Psoas muscle (tissue), 8 donors: ENCODE results near the gene NKX3-2. TPM values are rescaled to one million over a fixed set of nuclear protein-coding genes. Genes with fewer than 3 reads are reported as not detected.

Experiments
- ATAC-seq, 4 donors: fragments of 200-7000 bp; cut with Tn5 transposase; one replicate each; pipeline ENCODE4 v1.9.1; 2020; ENCODE audit warnings: moderate library complexity in 3 of 4, mild to moderate bottlenecking in 2 of 4
- DNase-seq, 2 donors: peaks; one replicate each; pipeline ENCODE4 v3.0.0-alpha.2; 2020
- H3K27ac ChIP-seq: fragments of 200-600 bp; one replicate; pipeline ENCODE4 v1.8.0; 2022
- H3K27me3 ChIP-seq, 3 donors: fragments of 200-600 bp in 1 of 3; one replicate each; pipeline versions ENCODE4 v1.6.1 to v1.8.0; 2013 to 2022; ENCODE audit warnings: low read length in 2 of 3, mild to moderate bottlenecking in 2 of 3, moderate library complexity in 1 of 3; ENCODE audit not compliant: insufficient read depth in 3 of 3
- H3K36me3 ChIP-seq, 2 donors: fragments of 200-600 bp in 1 of 2; one replicate each; pipeline versions ENCODE4 v1.6.1 to v1.8.0; 2013 to 2022; ENCODE audit warnings: low read depth in 1 of 2, mild to moderate bottlenecking in 1 of 2, moderate library complexity in 1 of 2; ENCODE audit not compliant: insufficient read depth in 1 of 2
- H3K4me1 ChIP-seq: fragments of 200-600 bp; one replicate; pipeline ENCODE4 v1.8.0; 2022
- H3K4me3 ChIP-seq: fragments of 200-600 bp; one replicate; pipeline ENCODE4 v1.8.0; 2022; ENCODE audit warnings: mild to moderate bottlenecking
- H3K9me3 ChIP-seq: fragments of 200-600 bp; one replicate; pipeline ENCODE4 v1.8.0; 2022
- WGBS, 3 donors: extraction: QIAGEN DNeasy Blood & Tissue Kit; methylation state at CpG; one replicate each; pipeline versions ENCODE4 v1.1.6 to v1.1.7; 2013; 5-methylcytosine and 5-hydroxymethylcytosine counted together
- intact Hi-C, 2 donors: fragments of 100-400 bp; cut with DNase I; formaldehyde crosslinking; loops; one replicate each; pipeline versions ENCODE4 v1.11.0 to v1.14.2; 2022
- polyA plus RNA-seq, 3 donors: library from polyadenylated mRNA; stranded (reverse); fragments of 200-250 nt; gene quantifications; one replicate each; pipeline ENCODE4 v1.2.3, GENCODE V29; 2013
- total RNA-seq, 4 donors: library from RNA; stranded (reverse); fragmentation: NEBNext Ultra II Directional in 2 of 4; extraction: Animal tissue kit (Norgen Biotek cat#: 25700) in 2 of 4; gene quantifications; one replicate each; pipeline versions ENCODE4 v1.2.1 to v1.2.4, GENCODE V29; 2021 to 2023
- TF ChIP-seq, protein P1 (sequence below): fragments of 200-600 bp; IDR thresholded peaks from one replicate; pipeline ENCODE4 v1.8.0; 2022; ENCODE audit warnings: antibody characterized with exemption
- donor health status: healthy with polysubstance abuse.
- donor health status: DM: no; HTN: no; CAD: no; lungs with moderate emphysema.
- donor health status: Bipolar disorder and iron deficiency.
- donor health status: healthy.
- donor health status: DM: yes; HTN: yes; CAD: no.
- donor health status: DM: no; HTN: no; CAD: no.
- donor health status: DM: no; HTN: no; CAD: no.
- donor health status: DM: yes; HTN: yes; CAD: no.

NKX3-2 gene
- total and polyA plus RNA-seq, 7 donors = 0.01 to 0.08 TPM; not detected in 5

DNA sequence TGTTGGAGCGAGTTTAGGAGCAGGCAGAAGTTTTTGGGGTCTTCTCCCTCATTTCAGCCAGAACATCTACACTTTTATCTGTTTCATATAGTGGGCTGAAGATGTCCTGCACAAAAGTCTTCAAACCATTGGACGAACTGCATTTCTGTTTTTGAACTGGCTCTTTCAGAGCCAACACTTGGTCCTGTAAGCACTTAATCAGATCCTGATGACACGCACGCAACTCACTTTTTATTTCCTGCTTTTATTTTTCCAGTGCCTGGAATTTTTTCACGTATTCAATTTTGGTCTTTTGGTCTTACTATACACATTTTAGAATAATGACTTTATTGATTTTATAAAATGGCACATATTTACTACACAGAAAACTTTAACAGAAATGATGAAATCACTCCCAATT lies 40.2 kb upstream of the NKX3-2 start:
- Histone ChIP-seq H3K27me3 (no peaks in the 10 kb centered on the region), H3K4me1 (no peaks in the 10 kb centered on the region), H3K4me3 (no peak overlapping the region), H3K27ac (no peak overlapping the region), H3K36me3 (peaks cover 8 to 98% of the 10 kb centered on the region in 2 donors), H3K9me3 (no peaks in the 10 kb centered on the region)
- intact Hi-C loops = no loop called here
- DNase-seq = no peak
- WGBS, 3 donors = 92 to 97% (median 96%) methylated on average over 5 of the region's 5 CpGs
- TF ChIP-seq, protein P1, sequence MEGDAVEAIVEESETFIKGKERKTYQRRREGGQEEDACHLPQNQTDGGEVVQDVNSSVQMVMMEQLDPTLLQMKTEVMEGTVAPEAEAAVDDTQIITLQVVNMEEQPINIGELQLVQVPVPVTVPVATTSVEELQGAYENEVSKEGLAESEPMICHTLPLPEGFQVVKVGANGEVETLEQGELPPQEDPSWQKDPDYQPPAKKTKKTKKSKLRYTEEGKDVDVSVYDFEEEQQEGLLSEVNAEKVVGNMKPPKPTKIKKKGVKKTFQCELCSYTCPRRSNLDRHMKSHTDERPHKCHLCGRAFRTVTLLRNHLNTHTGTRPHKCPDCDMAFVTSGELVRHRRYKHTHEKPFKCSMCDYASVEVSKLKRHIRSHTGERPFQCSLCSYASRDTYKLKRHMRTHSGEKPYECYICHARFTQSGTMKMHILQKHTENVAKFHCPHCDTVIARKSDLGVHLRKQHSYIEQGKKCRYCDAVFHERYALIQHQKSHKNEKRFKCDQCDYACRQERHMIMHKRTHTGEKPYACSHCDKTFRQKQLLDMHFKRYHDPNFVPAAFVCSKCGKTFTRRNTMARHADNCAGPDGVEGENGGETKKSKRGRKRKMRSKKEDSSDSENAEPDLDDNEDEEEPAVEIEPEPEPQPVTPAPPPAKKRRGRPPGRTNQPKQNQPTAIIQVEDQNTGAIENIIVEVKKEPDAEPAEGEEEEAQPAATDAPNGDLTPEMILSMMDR = no peak
- ATAC-seq = no peak

DNA sequence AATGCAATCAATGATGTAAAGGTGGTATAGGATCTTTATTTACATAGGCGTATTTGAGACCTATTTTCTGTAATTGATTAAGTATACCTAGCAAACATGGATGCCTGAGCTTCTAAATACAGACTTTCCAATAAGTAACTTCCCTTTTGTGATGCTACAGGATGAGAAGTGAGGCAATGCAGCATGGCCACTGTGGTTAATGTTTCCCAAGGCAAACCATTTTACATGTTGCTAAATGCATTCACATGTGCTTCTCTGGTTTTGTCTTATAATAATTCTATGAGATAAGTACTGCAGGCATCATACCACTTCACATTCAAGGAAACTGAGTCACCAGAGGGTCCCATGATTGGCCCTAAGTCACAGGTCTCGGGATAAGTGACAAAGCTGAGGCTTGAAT lies 35.7 kb upstream of the NKX3-2 start:
- no peak overlapping the region for H3K27ac ChIP-seq
- TF ChIP-seq, protein P1 = no peak
- intact Hi-C loops = no loop called here
- no peak overlapping the region for H3K4me3 ChIP-seq
- H3K9me3 ChIP-seq = no peaks in the 10 kb centered on the region
- DNase-seq = no peak
- H3K27me3 ChIP-seq = no peaks in the 10 kb centered on the region
- H3K36me3 ChIP-seq = peaks cover 6 to 98% of the 10 kb centered on the region in 2 donors
- ATAC-seq = no peak
- WGBS, 3 donors = 97 to 100% (median 97%) methylated on average over 2 of the region's 2 CpGs
- no peaks in the 10 kb centered on the region for H3K4me1 ChIP-seq

DNA sequence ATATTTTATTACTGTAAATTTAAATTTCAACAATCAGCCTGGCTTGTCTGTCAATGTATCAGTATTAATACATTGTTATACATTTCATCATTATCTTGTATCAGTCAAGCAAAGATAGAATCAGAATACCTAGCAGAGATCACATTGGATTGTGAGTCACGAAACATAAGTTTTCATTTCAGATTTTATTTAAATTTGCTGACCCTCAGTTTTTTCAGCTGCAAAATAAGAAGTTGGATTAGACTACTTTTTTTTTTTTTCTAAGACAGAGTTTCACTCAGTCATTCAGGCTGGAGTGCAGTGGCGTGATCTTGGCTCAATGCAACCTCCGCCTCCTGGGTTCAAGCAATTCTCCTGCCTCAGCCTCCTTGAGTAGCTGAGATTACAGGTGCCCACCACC lies 33.4 kb upstream of the NKX3-2 start:
- no peak for DNase-seq
- Histone ChIP-seq H3K27ac (no peak overlapping the region), H3K4me1 (no peaks in the 10 kb centered on the region), H3K36me3 (peaks cover 9 to 100% of the 10 kb centered on the region in 2 donors), H3K9me3 (no peaks in the 10 kb centered on the region), H3K4me3 (no peak overlapping the region), H3K27me3 (no peaks in the 10 kb centered on the region)
- no peak for ATAC-seq
- intact Hi-C loops = loop anchor here in 1 of 2 donors (5.0 kb wide), 1 partner anchor 35 kb away; no protein-coding TSS in a partner anchor
- TF ChIP-seq, protein P1 = no peak
- 98 to 99% (median 98%) methylated on average over 3 of the region's 3 CpGs for WGBS, 3 donors

DNA sequence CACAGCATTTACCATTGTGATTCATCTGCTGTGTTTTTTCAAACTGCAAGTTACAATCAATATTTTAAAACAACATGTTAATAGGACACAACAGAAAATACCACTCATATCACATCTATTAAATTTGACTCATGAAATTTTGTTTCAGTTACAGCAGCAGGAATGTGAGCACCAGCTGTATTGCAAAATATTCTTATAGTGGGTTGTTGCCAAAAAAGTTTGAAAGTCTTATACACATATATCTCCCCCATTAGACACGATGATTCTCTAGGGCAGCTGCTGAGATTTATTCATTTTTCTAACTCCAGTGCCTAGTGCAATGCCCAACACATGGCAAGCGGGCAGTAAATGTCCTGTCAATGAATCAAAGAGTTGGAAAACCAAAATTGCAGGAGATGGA lies 26.6 kb upstream of the NKX3-2 start:
- DNase-seq (no peak), ATAC-seq (no peak)
- H3K9me3 ChIP-seq = no peaks in the 10 kb centered on the region
- TF ChIP-seq, protein P1 = no peak
- H3K36me3 ChIP-seq = peaks cover 14 to 94% of the 10 kb centered on the region in 2 donors
- intact Hi-C loops = loop anchor here in 1 of 2 donors (5.0 kb wide), 1 partner anchor 41 kb away; no protein-coding TSS in a partner anchor
- no peaks in the 10 kb centered on the region for H3K27me3 ChIP-seq
- no peak overlapping the region for H3K27ac ChIP-seq
- H3K4me1 ChIP-seq = no peaks in the 10 kb centered on the region
- no peak overlapping the region for H3K4me3 ChIP-seq
- WGBS, 3 donors = 73 to 83% (median 76%) methylated on average over 2 of the region's 2 CpGs

DNA sequence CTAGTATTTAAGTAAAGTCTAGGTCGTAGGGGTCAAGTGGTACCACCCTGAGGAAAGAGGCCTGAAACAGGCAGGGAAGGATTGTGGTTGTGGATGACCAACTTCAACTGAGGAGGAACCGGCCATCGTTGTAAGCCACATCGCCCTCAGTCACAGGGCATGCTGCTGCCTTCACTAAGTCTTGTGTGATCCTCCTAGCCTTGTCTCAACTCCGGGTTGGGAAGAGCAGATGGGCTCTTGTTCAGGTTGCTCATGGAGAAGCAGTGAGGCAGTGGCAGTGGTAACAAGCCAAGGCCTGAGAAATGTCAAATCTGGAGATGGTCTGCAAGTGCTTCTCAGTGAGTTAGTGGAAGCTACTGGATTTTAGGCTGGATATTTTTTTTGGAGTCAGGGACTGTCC lies 22.8 kb upstream of the NKX3-2 start:
- Histone ChIP-seq H3K4me1 (no peaks in the 10 kb centered on the region), H3K4me3 (no peak overlapping the region), H3K9me3 (no peaks in the 10 kb centered on the region), H3K27ac (no peak overlapping the region), H3K36me3 (peaks cover 5 to 58% of the 10 kb centered on the region in 2 donors), H3K27me3 (no peaks in the 10 kb centered on the region)
- WGBS, 3 donors = 93 to 94% (median 93%) methylated on average over 5 of the region's 5 CpGs
- ATAC-seq (no peak), DNase-seq (no peak)
- intact Hi-C loops = no loop called here
- TF ChIP-seq, protein P1 = no peak
